HepG2 (cell line): ENCODE measurements around the gene MRPS35. TPM values are rescaled to one million over a fixed set of nuclear protein-coding genes. Genes with fewer than 3 reads are reported as not detected.

Experiments
- ATF2 ChIP-seq: sonication (generic); formaldehyde crosslinking; IDR thresholded peaks from 2 replicates; pipeline ENCODE4 v1.4.0; 2020; ENCODE audit warnings: missing genetic modification reagents
- ATF4 ChIP-seq, 2 experiments: fragments of 450-650 bp in 1 of 2; sonication (generic) in 1 of 2; formaldehyde crosslinking; IDR thresholded peaks; 2 replicates each; pipeline versions ENCODE4 v1.5.0 to v1.8.0; 2020 to 2022; ENCODE audit warnings: mild to moderate bottlenecking in 1 of 2, missing genetic modification reagents in 1 of 2
- HOXA7 ChIP-seq: sonication (generic); formaldehyde crosslinking; IDR thresholded peaks from 2 replicates; pipeline ENCODE4 v1.8.1; 2022; ENCODE audit warnings: mild to moderate bottlenecking, missing genetic modification reagents, moderate library complexity
- KAT7 ChIP-seq: IDR thresholded peaks from 2 replicates; pipeline ENCODE4 v1.6.1; 2018; ENCODE audit warnings: borderline replicate concordance, missing compliant biosample characterization
- MAZ ChIP-seq, 2 experiments: sonication (generic) in 1 of 2; formaldehyde crosslinking in 1 of 2; IDR thresholded peaks; 2 replicates each; pipeline versions ENCODE4 v1.5.0 to v1.6.1; 2012 to 2020; ENCODE audit warnings: low read depth in 2 of 2, mild to moderate bottlenecking in 2 of 2, borderline replicate concordance in 1 of 2, improper control_type of control experiment in 1 of 2, low read length in 1 of 2, missing genetic modification reagents in 1 of 2, moderate library complexity in 1 of 2
- RFXAP ChIP-seq: sonication (generic); formaldehyde crosslinking; IDR thresholded peaks from 2 replicates; pipeline ENCODE4 v1.4.0; 2020; ENCODE audit warnings: missing genetic modification reagents, borderline replicate concordance
- TFAP4 ChIP-seq: sonication (generic); IDR thresholded peaks from 2 replicates; pipeline ENCODE4 v1.6.1; 2016; ENCODE audit warnings: low read depth, borderline replicate concordance
- UBTF ChIP-seq: sonication (generic); formaldehyde crosslinking; IDR thresholded peaks from 2 replicates; pipeline ENCODE4 v1.4.0; 2020; ENCODE audit warnings: mild to moderate bottlenecking, missing genetic modification reagents
- YEATS4 ChIP-seq: sonication (generic); formaldehyde crosslinking; IDR thresholded peaks from 2 replicates; pipeline ENCODE4 v1.4.0; 2020; ENCODE audit warnings: missing genetic modification reagents, borderline replicate concordance
- ZNF263 ChIP-seq: sonication (generic); formaldehyde crosslinking; IDR thresholded peaks from 2 replicates; pipeline ENCODE4 v1.4.0; 2020; ENCODE audit warnings: missing genetic modification reagents
- ZNF274 ChIP-seq: sonication (generic); formaldehyde crosslinking; IDR thresholded peaks from 2 replicates; pipeline ENCODE4 v1.5.1; 2020; ENCODE audit warnings: mild to moderate bottlenecking, missing genetic modification reagents
- ZNF33B ChIP-seq: sonication (generic); formaldehyde crosslinking; IDR thresholded peaks from 2 replicates; pipeline ENCODE4 v1.5.1; 2020; ENCODE audit warnings: mild to moderate bottlenecking, missing genetic modification reagents
- ZNF549 ChIP-seq: sonication (generic); formaldehyde crosslinking; IDR thresholded peaks from 2 replicates; pipeline ENCODE4 v1.5.0; 2020; ENCODE audit warnings: missing genetic modification reagents
- polyA plus RNA-seq, 8 experiments: library from polyadenylated mRNA; depleted of rRNA in 3 of 8; stranded (reverse) in 7 of 8; unstranded in 1 of 8; fragments of >200 nt; fragmentation: Illumina TruSeq in 4 of 8; extraction: Trizol in 4 of 8; gene quantifications; 2 replicates each; pipeline versions ENCODE4 v1.2.1 to v1.2.3, GENCODE V29; 2011 to 2016; ENCODE audit warnings: low read depth in 4 of 8, missing spikeins in 1 of 8, mixed read lengths in 1 of 8; ENCODE audit not compliant: insufficient read depth in 1 of 8
- total RNA-seq, 5 experiments: library from RNA; depleted of rRNA; stranded (reverse); fragments of >200 nt; fragmentation: Illumina TruSeq; extraction: Trizol; gene quantifications; 2 replicates each; pipeline ENCODE4 v1.2.3, GENCODE V29; 2016; ENCODE audit warnings: low read depth in 1 of 5

Gene MRPS35
- total and polyA plus RNA-seq, 2 of the 13 experiments (the other 11 are each of a cell fraction or from before 2014, with no cell fraction given), result 63.4 to 104 TPM

- 0 out of 2 replicates have a peak, but pooled peaks have one; percentile 41 for TF ChIP-seq UBTF
- 0 out of 2 replicates have a peak, but pooled peaks have one; percentile 17 for TF ChIP-seq ZNF263 (CRISPR knock-in tag)
- 0 out of 2 replicates have a peak, but pooled peaks have one; percentile 17 for TF ChIP-seq RFXAP (CRISPR knock-in tag)
- no peak for TF ChIP-seq ATF4 (CRISPR knock-in tag; IDR thresholded peaks at IDR 0.05)
- 0 out of 2 replicates have a peak, but pooled peaks have one; percentile 35 for TF ChIP-seq ZNF33B
- 0 out of 2 replicates have a peak, but pooled peaks have one; percentile 23 for TF ChIP-seq YEATS4 (CRISPR knock-in tag)
- peak; percentile 20; the same call in 1 of the 2 replicates for TF ChIP-seq TFAP4
- no peak for TF ChIP-seq HOXA7 (CRISPR knock-in tag)
- TF ChIP-seq KAT7, result no peak
- 0 out of 2 replicates have a peak, but pooled peaks have one; percentile 53 for TF ChIP-seq ZNF274
- TF ChIP-seq MAZ (IDR thresholded peaks at IDR 0.05; ENCODE audit: borderline replicate concordance, low read depth, low read length), result peak; percentile 86; the same call in 1 of the 2 replicates
- peak; percentile 87 for TF ChIP-seq MAZ (CRISPR knock-in tag; IDR thresholded peaks at IDR 0.05; ENCODE audit: low read depth)
- no peak for TF ChIP-seq ZNF549 (CRISPR knock-in tag)
- peak; percentile 24; the same call in 1 of the 2 replicates for TF ChIP-seq ATF2 (CRISPR knock-in tag)
Observed at GRCh38 chr12:27705263-27705662, 5.4 kb upstream of the MRPS35 start (continued).
